ENCODE data around the gene PRM2. TPM values are rescaled to one million over a fixed set of nuclear protein-coding genes. Genes with fewer than 3 reads are reported as not detected.

Gene PRM2
- total and polyA plus RNA-seq, 2 experiments from 2014 or later: not detected

DNA sequence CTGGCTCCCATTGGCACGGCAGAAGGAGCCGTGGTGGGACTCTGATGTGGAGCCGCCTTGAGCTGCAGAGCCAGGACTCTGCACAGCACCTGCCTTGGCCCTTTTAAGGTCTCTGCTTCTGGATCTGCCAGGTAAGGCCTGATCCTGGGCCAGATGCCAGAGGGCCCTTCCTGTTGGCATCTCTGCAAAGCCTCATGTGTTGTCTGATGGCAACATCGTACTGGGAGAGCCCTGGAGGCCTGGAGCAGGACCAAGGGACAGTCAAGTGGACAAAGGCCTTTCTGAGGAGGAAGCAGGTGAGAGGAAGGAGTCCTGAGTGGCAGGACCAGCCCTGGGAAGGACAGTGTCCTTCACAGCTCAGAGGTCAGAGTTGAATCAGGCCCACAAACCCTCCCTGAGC lies 46.4 kb downstream of the PRM2 start:
- H3K4me2 ChIP-seq: no peak overlapping the region
- no peak for ATAC-seq
- peaks cover 9% of the 10 kb centered on the region; the same call in 1 of the 2 replicates for H3K4me1 ChIP-seq (ENCODE audit: insufficient read depth)
- H4K20me1 ChIP-seq (replicated peaks; ENCODE audit: insufficient read depth): no peaks in the 10 kb centered on the region
- H3K9me2 ChIP-seq (ENCODE audit: insufficient read depth): no peaks in the 10 kb centered on the region
- no peaks in the 10 kb centered on the region for H3K79me2 ChIP-seq (replicated peaks; ENCODE audit: insufficient read depth)
- no peak overlapping the region for H3K27ac ChIP-seq (ENCODE audit: low read depth)
- Mint-ChIP-seq H3K27ac (no peak overlapping the region), H3K9me3 (no peaks in the 10 kb centered on the region), H3K36me3 (ENCODE audit: low read depth) (no peaks in the 10 kb centered on the region), H3K4me1 (peaks cover 8% of the 10 kb centered on the region), H3K27me3 (ENCODE audit: insufficient read depth, low read depth, poor library complexity) (peaks cover 17% of the 10 kb centered on the region), H3K4me3 (no peak overlapping the region)
- no peak overlapping the region for H2AFZ ChIP-seq
- no peak for DNase-seq (ENCODE audit: low spot score)
- H3F3A ChIP-seq (replicated peaks; ENCODE audit: low read depth): 0 out of 2 replicates have a peak, but pooled peaks cover 6% of the 10 kb centered on the region
- H3K36me3 ChIP-seq (ENCODE audit: insufficient read depth): no peaks in the 10 kb centered on the region
- TF ChIP-seq, protein P1, sequence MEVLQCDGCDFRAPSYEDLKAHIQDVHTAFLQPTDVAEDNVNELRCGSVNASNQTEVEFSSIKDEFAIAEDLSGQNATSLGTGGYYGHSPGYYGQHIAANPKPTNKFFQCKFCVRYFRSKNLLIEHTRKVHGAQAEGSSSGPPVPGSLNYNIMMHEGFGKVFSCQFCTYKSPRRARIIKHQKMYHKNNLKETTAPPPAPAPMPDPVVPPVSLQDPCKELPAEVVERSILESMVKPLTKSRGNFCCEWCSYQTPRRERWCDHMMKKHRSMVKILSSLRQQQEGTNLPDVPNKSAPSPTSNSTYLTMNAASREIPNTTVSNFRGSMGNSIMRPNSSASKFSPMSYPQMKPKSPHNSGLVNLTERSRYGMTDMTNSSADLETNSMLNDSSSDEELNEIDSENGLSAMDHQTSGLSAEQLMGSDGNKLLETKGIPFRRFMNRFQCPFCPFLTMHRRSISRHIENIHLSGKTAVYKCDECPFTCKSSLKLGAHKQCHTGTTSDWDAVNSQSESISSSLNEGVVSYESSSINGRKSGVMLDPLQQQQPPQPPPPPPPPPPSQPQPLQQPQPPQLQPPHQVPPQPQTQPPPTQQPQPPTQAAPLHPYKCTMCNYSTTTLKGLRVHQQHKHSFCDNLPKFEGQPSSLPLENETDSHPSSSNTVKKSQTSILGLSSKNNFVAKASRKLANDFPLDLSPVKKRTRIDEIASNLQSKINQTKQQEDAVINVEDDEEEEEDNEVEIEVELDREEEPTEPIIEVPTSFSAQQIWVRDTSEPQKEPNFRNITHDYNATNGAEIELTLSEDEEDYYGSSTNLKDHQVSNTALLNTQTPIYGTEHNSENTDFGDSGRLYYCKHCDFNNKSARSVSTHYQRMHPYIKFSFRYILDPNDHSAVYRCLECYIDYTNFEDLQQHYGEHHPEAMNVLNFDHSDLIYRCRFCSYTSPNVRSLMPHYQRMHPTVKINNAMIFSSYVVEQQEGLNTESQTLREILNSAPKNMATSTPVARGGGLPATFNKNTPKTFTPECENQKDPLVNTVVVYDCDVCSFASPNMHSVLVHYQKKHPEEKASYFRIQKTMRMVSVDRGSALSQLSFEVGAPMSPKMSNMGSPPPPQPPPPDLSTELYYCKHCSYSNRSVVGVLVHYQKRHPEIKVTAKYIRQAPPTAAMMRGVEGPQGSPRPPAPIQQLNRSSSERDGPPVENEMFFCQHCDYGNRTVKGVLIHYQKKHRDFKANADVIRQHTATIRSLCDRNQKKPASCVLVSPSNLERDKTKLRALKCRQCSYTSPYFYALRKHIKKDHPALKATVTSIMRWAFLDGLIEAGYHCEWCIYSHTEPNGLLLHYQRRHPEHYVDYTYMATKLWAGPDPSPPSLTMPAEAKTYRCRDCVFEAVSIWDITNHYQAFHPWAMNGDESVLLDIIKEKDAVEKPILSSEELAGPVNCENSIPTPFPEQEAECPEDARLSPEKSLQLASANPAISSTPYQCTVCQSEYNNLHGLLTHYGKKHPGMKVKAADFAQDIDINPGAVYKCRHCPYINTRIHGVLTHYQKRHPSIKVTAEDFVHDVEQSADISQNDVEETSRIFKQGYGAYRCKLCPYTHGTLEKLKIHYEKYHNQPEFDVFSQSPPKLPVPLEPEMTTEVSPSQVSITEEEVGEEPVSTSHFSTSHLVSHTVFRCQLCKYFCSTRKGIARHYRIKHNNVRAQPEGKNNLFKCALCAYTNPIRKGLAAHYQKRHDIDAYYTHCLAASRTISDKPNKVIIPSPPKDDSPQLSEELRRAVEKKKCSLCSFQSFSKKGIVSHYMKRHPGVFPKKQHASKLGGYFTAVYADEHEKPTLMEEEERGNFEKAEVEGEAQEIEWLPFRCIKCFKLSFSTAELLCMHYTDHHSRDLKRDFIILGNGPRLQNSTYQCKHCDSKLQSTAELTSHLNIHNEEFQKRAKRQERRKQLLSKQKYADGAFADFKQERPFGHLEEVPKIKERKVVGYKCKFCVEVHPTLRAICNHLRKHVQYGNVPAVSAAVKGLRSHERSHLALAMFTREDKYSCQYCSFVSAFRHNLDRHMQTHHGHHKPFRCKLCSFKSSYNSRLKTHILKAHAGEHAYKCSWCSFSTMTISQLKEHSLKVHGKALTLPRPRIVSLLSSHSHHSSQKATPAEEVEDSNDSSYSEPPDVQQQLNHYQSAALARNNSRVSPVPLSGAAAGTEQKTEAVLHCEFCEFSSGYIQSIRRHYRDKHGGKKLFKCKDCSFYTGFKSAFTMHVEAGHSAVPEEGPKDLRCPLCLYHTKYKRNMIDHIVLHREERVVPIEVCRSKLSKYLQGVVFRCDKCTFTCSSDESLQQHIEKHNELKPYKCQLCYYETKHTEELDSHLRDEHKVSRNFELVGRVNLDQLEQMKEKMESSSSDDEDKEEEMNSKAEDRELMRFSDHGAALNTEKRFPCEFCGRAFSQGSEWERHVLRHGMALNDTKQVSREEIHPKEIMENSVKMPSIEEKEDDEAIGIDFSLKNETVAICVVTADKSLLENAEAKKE (CRISPR knock-in tag; IDR thresholded peaks at IDR 0.05): no peak
- TF ChIP-seq, protein P2, sequence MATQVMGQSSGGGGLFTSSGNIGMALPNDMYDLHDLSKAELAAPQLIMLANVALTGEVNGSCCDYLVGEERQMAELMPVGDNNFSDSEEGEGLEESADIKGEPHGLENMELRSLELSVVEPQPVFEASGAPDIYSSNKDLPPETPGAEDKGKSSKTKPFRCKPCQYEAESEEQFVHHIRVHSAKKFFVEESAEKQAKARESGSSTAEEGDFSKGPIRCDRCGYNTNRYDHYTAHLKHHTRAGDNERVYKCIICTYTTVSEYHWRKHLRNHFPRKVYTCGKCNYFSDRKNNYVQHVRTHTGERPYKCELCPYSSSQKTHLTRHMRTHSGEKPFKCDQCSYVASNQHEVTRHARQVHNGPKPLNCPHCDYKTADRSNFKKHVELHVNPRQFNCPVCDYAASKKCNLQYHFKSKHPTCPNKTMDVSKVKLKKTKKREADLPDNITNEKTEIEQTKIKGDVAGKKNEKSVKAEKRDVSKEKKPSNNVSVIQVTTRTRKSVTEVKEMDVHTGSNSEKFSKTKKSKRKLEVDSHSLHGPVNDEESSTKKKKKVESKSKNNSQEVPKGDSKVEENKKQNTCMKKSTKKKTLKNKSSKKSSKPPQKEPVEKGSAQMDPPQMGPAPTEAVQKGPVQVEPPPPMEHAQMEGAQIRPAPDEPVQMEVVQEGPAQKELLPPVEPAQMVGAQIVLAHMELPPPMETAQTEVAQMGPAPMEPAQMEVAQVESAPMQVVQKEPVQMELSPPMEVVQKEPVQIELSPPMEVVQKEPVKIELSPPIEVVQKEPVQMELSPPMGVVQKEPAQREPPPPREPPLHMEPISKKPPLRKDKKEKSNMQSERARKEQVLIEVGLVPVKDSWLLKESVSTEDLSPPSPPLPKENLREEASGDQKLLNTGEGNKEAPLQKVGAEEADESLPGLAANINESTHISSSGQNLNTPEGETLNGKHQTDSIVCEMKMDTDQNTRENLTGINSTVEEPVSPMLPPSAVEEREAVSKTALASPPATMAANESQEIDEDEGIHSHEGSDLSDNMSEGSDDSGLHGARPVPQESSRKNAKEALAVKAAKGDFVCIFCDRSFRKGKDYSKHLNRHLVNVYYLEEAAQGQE (IDR thresholded peaks at IDR 0.05; ENCODE audit: unreplicated experiment): no peak
- TF ChIP-seq, protein P3, sequence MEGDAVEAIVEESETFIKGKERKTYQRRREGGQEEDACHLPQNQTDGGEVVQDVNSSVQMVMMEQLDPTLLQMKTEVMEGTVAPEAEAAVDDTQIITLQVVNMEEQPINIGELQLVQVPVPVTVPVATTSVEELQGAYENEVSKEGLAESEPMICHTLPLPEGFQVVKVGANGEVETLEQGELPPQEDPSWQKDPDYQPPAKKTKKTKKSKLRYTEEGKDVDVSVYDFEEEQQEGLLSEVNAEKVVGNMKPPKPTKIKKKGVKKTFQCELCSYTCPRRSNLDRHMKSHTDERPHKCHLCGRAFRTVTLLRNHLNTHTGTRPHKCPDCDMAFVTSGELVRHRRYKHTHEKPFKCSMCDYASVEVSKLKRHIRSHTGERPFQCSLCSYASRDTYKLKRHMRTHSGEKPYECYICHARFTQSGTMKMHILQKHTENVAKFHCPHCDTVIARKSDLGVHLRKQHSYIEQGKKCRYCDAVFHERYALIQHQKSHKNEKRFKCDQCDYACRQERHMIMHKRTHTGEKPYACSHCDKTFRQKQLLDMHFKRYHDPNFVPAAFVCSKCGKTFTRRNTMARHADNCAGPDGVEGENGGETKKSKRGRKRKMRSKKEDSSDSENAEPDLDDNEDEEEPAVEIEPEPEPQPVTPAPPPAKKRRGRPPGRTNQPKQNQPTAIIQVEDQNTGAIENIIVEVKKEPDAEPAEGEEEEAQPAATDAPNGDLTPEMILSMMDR (conservative IDR thresholded peaks at IDR 0.05; ENCODE audit: low read depth in 2 of 2): no peak
- TF ChIP-seq ZNF114 (CRISPR knock-in tag; IDR thresholded peaks at IDR 0.05) (no peak), CREB1 (CRISPR knock-in tag; IDR thresholded peaks at IDR 0.05; ENCODE audit: low read depth) (no peak), POLR2AphosphoS5 (IDR thresholded peaks at IDR 0.05; ENCODE audit: low read depth) (no peak), JUNB (IDR thresholded peaks at IDR 0.05; ENCODE audit: unreplicated experiment) (no peak), EZH2 (IDR thresholded peaks at IDR 0.05; ENCODE audit: low read depth, unreplicated experiment) (no peak), ZNF331 (CRISPR knock-in tag; IDR thresholded peaks at IDR 0.05; ENCODE audit: low read depth) (no peak), EZH2phosphoT487 (IDR thresholded peaks at IDR 0.05; ENCODE audit: unreplicated experiment) (no peak), NANOG (IDR thresholded peaks at IDR 0.05; ENCODE audit: borderline replicate concordance) (no peak), STAT1 (IDR thresholded peaks at IDR 0.05; ENCODE audit: unreplicated experiment) (no peak)
- TF ChIP-seq, protein P4, sequence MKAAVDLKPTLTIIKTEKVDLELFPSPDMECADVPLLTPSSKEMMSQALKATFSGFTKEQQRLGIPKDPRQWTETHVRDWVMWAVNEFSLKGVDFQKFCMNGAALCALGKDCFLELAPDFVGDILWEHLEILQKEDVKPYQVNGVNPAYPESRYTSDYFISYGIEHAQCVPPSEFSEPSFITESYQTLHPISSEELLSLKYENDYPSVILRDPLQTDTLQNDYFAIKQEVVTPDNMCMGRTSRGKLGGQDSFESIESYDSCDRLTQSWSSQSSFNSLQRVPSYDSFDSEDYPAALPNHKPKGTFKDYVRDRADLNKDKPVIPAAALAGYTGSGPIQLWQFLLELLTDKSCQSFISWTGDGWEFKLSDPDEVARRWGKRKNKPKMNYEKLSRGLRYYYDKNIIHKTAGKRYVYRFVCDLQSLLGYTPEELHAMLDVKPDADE (IDR thresholded peaks at IDR 0.05): no peak
- no peak overlapping the region for H3K4me3 ChIP-seq
- H3K27me3 ChIP-seq (ENCODE audit: insufficient read depth): no peaks in the 10 kb centered on the region
